ENCODE measurements around the gene NLRC3. TPM values are rescaled to one million over a fixed set of nuclear protein-coding genes. Genes with fewer than 3 reads are reported as not detected.

The NLRC3 gene
- polyA plus RNA-seq, 1 of the 3 experiments (the other 2 are of a cell fraction): not detected

DNA sequence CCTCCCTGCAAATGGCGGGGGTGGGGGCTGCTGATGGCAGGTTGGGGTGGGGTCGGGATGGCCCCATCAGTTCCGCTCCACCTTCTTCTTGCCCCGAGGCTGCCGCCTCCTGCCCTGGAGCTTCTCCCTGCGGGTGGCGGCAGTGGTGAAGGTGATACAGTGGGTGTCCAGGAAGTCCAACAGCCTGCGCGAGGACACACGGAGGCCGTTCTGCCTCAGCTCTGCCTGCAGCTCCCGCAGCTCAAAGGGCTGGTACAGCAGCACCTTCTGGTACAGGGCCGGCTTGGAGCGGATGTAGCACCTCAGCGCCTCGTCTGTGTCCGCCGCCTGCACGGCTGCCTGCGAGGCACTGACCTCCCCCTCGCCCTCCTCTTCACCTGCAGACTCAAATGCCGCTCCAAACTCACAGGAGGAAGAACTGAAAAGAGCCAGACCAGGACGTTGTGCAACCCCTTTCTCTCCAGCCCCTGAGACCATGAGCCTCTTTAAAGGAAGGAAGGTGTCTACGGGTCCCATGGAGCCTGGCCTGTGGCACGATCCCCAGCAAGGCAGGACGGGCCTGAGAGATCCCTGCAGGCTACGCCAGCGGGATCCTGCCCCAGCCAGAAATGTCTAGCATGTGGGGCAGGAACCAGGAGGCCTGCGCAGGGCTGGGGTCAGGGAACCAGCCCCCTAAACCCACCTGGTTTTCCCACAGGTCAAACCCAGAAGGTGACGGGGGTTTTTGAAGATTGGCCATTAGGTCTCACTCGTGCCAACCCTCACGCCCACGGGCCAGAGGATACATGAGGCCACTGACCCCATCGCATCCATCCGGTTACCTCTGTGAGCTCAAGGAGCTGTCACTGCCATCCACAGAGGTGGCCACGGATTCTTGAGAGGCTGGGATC is 5.3 kb upstream of the NLRC3 start:
- Histone ChIP-seq H3K4me2 (no peak overlapping the region), H3K27ac (ENCODE audit: low read depth in 2 of 2, low read length in 1 of 2) (no peak overlapping the region), H3K36me3 (replicated peaks in 1 of 2; ENCODE audit: control insufficient read depth in 1 of 2, insufficient read depth in 2 of 2, low read length in 1 of 2) (peaks cover 0 to 10% of the 10 kb centered on the region in 2 experiments), H3K9ac (no peak overlapping the region), H2AFZ (ENCODE audit: low read depth) (no peak overlapping the region), H4K20me1 (ENCODE audit: insufficient read depth) (no peaks in the 10 kb centered on the region), H3K9me3 (no peaks in the 10 kb centered on the region), H3K9me2 (no peaks in the 10 kb centered on the region), H3F3A (replicated peaks; ENCODE audit: insufficient read depth) (no peaks in the 10 kb centered on the region), H3K4me1 (ENCODE audit: control insufficient read depth in 1 of 2, insufficient read depth in 2 of 2, low read depth in 1 of 2, low read length in 1 of 2) (no peaks in the 10 kb centered on the region; a peak in 1 of 4 replicates), H3K27me3 (ENCODE audit: insufficient read depth) (no peaks in the 10 kb centered on the region), H3K79me2 (ENCODE audit: insufficient read depth) (no peaks in the 10 kb centered on the region), H3K4me3 (ENCODE audit: low read depth in 2 of 2, low read length in 1 of 2) (no peak overlapping the region)
- POLR2A ChIA-PET: no interaction called here
- no peak for DNase-seq
- TF ChIP-seq RFX5 (IDR thresholded peaks at IDR 0.05; ENCODE audit: low read length): no peak
- TF ChIP-seq CHD2 (IDR thresholded peaks at IDR 0.05; ENCODE audit: low read length, partially characterized antibody): no peak
- no peak for TF ChIP-seq SMC3 (IDR thresholded peaks at IDR 0.05; ENCODE audit: low read depth, low read length)
- no peak for TF ChIP-seq RXRA (IDR thresholded peaks at IDR 0.05; ENCODE audit: borderline replicate concordance, low read depth)
- CTCF ChIA-PET: no interaction called here
- 90% methylated on average over 32 of the region's 36 CpGs for WGBS (ENCODE audit: low lambda C conversion rate)

DNA sequence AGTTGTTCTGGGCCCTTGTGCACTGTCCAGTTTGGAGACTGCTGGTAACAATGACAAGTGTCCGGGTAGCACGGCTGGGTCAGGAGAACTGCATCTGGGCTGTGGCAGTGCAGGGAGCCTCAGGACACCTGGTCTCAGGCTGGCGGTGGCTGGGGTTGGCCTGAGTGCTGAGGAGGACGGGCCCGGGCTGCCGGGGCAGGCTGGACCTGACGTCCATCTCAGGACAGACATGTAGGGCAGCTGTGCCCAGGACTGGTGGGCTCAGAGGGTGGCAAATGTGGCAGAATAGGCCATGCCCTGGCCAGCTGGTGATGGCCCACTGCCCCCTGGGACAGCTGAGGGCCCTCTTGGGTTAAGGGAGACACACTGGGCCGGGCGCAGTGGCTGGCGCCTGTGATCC is 4.2 kb upstream of the NLRC3 start:
- CTCF ChIA-PET: interaction anchor here (0.8 kb wide), 1 partner anchor 81 kb away, joined by 3 read pairs; no protein-coding TSS in a partner anchor
- POLR2A ChIA-PET: no interaction called here

More for the DNA sequence above, 4.2 kb upstream of the NLRC3 start:
- Histone ChIP-seq H3K27ac (ENCODE audit: low read depth in 2 of 2, low read length in 1 of 2) (no peak overlapping the region), H3K4me3 (ENCODE audit: low read depth in 2 of 2, low read length in 1 of 2) (no peak overlapping the region), H3K27me3 (ENCODE audit: insufficient read depth) (no peaks in the 10 kb centered on the region), H3K9me3 (no peaks in the 10 kb centered on the region), H4K20me1 (ENCODE audit: insufficient read depth) (no peaks in the 10 kb centered on the region), H2AFZ (ENCODE audit: low read depth) (no peak overlapping the region), H3K4me2 (no peak overlapping the region), H3F3A (replicated peaks; ENCODE audit: insufficient read depth) (no peaks in the 10 kb centered on the region), H3K79me2 (ENCODE audit: insufficient read depth) (no peaks in the 10 kb centered on the region), H3K9me2 (no peaks in the 10 kb centered on the region), H3K36me3 (replicated peaks in 1 of 2; ENCODE audit: control insufficient read depth in 1 of 2, insufficient read depth in 2 of 2, low read length in 1 of 2) (peaks cover 0 to 10% of the 10 kb centered on the region in 2 experiments), H3K9ac (no peak overlapping the region), H3K4me1 (ENCODE audit: control insufficient read depth in 1 of 2, insufficient read depth in 2 of 2, low read depth in 1 of 2, low read length in 1 of 2) (no peaks in the 10 kb centered on the region; a peak in 1 of 4 replicates)
- TF ChIP-seq, protein P1, sequence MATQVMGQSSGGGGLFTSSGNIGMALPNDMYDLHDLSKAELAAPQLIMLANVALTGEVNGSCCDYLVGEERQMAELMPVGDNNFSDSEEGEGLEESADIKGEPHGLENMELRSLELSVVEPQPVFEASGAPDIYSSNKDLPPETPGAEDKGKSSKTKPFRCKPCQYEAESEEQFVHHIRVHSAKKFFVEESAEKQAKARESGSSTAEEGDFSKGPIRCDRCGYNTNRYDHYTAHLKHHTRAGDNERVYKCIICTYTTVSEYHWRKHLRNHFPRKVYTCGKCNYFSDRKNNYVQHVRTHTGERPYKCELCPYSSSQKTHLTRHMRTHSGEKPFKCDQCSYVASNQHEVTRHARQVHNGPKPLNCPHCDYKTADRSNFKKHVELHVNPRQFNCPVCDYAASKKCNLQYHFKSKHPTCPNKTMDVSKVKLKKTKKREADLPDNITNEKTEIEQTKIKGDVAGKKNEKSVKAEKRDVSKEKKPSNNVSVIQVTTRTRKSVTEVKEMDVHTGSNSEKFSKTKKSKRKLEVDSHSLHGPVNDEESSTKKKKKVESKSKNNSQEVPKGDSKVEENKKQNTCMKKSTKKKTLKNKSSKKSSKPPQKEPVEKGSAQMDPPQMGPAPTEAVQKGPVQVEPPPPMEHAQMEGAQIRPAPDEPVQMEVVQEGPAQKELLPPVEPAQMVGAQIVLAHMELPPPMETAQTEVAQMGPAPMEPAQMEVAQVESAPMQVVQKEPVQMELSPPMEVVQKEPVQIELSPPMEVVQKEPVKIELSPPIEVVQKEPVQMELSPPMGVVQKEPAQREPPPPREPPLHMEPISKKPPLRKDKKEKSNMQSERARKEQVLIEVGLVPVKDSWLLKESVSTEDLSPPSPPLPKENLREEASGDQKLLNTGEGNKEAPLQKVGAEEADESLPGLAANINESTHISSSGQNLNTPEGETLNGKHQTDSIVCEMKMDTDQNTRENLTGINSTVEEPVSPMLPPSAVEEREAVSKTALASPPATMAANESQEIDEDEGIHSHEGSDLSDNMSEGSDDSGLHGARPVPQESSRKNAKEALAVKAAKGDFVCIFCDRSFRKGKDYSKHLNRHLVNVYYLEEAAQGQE (IDR thresholded peaks at IDR 0.05; ENCODE audit: low read depth, low read length): no peak
- no peak for TF ChIP-seq TCF12 (IDR thresholded peaks at IDR 0.05)
- no peak for TF ChIP-seq JUND (IDR thresholded peaks at IDR 0.05)
- no peak for TF ChIP-seq RCOR1 (IDR thresholded peaks at IDR 0.05; ENCODE audit: low read length)
- TF ChIP-seq, protein P2, sequence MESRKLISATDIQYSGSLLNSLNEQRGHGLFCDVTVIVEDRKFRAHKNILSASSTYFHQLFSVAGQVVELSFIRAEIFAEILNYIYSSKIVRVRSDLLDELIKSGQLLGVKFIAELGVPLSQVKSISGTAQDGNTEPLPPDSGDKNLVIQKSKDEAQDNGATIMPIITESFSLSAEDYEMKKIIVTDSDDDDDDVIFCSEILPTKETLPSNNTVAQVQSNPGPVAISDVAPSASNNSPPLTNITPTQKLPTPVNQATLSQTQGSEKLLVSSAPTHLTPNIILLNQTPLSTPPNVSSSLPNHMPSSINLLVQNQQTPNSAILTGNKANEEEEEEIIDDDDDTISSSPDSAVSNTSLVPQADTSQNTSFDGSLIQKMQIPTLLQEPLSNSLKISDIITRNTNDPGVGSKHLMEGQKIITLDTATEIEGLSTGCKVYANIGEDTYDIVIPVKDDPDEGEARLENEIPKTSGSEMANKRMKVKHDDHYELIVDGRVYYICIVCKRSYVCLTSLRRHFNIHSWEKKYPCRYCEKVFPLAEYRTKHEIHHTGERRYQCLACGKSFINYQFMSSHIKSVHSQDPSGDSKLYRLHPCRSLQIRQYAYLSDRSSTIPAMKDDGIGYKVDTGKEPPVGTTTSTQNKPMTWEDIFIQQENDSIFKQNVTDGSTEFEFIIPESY (IDR thresholded peaks at IDR 0.05; ENCODE audit: borderline replicate concordance, low read depth): no peak
- TF ChIP-seq, protein P3, sequence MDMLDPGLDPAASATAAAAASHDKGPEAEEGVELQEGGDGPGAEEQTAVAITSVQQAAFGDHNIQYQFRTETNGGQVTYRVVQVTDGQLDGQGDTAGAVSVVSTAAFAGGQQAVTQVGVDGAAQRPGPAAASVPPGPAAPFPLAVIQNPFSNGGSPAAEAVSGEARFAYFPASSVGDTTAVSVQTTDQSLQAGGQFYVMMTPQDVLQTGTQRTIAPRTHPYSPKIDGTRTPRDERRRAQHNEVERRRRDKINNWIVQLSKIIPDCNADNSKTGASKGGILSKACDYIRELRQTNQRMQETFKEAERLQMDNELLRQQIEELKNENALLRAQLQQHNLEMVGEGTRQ (IDR thresholded peaks at IDR 0.05; ENCODE audit: borderline replicate concordance, low read depth, low read length): no peak
- no peak for TF ChIP-seq GATA2 (CRISPR knock-in tag; IDR thresholded peaks at IDR 0.05)
- TF ChIP-seq NFIC (IDR thresholded peaks at IDR 0.05; ENCODE audit: borderline replicate concordance): no peak
- no peak for TF ChIP-seq NRF1 (IDR thresholded peaks at IDR 0.05; ENCODE audit: low read depth, low read length)
- no peak for TF ChIP-seq YY1 (IDR thresholded peaks at IDR 0.05; ENCODE audit: low read depth)
- TF ChIP-seq, protein P4, sequence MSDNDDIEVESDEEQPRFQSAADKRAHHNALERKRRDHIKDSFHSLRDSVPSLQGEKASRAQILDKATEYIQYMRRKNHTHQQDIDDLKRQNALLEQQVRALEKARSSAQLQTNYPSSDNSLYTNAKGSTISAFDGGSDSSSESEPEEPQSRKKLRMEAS (IDR thresholded peaks at IDR 0.05; ENCODE audit: low read depth): no peak
- DNase-seq: no peak
- 100% methylated on average over 3 of the region's 10 CpGs for WGBS (ENCODE audit: low lambda C conversion rate)
